Measurements from ENCODE around the gene NEK4.
"Not testable (repeated sequence)": the region's sequence is repeated elsewhere in the genome, so short reads cannot be mapped to it uniquely, and the experiment has no call there.

Gene NEK4

DNA sequence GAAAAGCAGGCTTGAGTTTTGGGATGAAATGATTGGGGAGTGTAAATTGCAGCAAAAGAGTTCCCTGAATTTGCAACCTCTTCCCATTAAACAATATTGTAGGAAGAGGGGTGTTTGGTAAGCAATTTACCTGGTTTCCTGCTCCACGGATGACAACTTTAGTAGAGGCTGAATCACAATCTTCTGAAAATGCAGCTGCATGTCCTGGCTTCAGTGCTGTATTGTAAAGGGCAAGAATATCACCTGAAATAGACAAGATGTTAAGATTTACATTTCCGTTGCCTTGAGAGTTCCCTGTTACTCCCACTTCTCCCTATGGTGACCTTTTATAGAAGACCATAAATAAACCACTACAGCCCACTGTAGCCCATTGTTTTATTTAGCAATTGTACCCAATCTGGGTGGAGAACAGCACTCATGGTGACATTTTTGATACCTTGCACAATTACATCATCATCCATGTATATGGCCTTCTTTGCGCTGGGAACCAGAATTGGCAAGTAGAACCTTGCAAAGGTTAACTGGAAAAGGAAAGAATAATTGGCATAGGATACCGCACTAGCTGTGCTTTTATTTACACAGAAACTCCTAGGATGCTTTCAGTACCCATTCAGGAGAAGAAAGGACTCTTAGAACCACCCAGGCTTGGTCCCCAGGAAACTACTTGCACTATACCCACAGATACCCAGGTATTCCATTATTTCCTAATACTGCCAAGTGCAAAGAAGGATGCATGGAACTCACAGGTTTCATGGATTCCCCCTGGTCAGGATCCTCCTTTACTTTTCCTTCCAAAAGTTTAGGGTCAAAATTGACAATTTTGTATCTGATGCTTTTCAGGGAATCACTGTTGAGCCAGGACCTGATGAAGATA lies 74.7 kb downstream of the NEK4 start:
- no peak for DNase-seq

DNA sequence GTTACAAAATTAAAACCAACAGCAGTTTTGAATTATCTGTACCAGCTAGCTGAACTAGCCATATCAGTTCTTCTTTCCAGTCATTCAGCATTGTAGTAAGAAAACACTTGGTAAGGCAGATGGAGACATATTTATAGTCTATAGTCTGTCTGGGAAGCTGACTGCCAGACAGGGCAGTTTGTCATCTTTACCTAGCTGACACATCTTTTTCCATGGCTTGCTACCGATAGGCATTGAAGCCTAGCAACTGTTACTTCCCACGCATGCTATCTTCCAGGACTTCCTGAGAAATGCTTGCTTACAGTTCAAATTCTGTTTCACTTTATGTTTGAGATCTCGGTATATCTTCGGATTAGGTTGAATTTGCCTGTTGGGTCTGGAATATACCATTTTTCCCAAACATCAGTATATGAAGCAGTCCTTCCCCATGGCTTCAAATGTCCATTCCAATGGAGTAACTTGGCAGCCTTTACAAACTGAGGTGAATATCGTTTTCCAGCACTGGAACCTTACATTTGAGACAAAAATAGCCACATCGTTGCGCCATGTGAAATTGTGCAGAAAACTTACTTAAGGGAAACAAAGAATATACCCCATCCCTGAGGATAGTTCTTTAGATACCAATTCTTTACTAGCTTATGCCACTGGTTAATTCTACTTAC lies 76.1 kb downstream of the NEK4 start:
- DNase-seq: no peak

DNA sequence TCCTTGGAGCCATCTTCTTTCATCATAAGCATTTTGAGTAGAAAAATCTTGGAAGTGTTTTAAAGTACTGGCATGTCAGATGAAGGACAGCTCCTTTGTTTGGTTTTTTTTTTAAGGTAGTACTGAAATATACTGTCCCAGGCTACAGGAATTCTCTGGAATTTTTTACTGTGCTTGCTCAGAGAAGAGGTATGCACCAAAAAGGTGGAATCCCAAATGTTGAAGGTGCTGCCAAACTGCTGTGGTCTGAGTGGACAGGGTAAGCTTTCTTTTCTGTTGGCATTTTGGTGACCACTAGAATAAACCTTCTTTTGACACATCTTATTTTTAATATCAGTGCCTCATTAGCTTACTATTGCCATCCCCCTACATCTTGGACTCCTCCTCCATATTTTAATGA lies 77.7 kb downstream of the NEK4 start:
- DNase-seq: no peak

DNA sequence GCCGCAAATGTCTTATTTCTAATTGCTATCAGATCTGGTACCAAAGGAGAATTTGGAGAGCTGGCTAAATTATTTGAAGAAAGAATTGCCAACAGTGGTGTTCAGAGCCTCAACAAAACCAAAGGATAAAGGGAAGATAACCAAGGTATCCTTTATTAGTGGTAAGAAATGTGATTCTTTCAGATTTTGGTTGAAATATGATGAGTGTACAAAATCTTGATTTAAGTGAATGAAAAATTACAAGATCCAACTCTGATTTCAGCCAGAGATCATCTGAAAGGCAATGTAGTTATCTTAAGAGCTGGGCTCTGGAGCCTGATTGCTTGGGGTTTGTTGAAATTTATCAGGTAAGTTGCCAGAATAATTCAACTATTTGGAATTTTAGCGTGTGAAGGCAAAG lies 80.2 kb downstream of the NEK4 start:
- DNase-seq: no peak

DNA sequence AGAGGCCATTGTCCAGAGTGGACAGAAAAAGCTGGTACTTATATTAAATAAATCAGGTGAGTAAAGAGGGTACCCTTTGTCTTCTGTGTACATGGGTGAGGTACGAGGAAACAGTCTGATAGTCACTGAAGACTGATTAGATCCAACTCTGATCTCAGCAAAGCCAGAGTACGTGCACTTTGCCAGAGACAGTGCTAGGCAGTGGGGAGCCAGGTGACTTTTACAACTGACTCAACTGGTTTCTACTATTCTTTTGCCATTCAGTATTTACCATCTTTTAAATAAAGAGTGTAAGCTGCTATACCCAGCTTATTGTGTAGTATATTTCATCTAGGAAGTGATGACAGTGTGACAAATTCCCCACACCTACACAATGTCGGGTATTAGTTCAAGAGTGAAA lies 81.6 kb downstream of the NEK4 start:
- no peak for DNase-seq

DNA sequence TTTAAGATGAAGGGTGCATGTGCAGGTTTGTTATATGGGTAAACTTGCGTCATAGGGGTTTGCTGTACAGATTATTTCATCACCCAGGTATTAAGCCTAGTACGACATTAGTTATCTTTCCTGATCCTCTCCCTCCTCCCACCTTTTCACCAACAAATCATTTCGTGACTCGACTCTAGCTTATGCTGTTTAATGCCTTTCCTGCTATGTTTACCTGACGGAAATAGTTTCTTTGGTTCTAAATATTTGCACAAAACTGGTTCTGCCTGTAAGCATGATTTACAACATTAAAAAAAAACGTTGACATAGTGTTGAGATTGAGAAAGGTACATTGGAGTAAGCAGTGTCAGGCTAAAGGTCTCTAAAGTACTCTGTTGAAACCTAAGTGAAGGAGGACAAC lies 82.5 kb downstream of the NEK4 start:
- no peak for DNase-seq

DNA sequence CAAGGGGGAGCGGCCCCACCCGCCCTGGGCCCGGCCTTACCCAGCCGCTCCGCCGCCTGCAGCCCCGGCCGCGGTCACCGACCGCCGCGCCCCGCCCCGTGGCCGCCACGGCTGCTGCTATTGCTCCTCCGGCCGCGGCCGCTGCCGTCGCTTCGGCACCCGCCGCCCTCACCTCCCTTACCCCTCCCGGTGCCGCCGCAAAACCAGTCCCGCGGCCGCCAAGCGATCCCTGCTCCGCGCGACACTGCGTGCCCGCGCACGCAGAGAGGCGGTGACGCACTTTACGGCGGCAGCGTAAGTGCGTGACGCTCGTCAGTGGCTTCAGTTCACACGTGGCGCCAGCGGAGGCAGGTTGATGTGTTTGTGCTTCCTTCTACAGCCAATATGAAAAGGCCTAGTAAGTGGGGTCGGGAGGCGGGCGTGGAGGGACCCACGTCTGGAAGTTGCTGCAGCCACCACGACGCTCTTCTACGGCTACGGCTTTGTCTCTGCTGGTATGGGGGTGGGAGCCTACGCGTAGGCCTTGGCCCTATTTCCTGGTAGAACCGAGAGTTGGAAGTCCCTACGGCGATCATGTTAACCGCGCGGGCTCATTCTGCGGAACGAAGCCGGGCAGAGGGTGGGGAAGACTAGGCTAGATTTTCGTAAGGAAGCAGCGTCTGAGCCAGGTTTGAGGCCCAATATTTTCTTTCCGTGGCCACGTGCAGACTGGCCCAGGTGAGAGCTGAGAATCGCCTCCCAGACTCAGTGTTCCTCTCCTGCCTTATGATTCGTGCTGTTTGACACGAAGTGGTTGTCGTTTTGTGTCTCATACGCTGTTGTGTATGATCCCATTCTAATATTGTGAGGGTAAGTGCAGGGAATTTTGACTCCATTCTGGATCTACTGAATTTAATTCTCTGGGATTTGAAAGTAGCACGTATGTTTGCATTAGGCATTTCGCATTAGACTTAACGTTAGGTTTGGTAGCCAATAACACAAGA lies 84.7 kb downstream of the NEK4 start, which contains the start of the genes GNL3 and PBRM1:
Gene GNL3 (plus strand): TSS at position 324 of the 983 bp plus-strand sequence. CDS start 61 bp downstream, at position 385.
Gene PBRM1 (minus strand): TSS at position 205 of the 983 bp plus-strand sequence.
- peak; percentile 78 for DNase-seq

DNA sequence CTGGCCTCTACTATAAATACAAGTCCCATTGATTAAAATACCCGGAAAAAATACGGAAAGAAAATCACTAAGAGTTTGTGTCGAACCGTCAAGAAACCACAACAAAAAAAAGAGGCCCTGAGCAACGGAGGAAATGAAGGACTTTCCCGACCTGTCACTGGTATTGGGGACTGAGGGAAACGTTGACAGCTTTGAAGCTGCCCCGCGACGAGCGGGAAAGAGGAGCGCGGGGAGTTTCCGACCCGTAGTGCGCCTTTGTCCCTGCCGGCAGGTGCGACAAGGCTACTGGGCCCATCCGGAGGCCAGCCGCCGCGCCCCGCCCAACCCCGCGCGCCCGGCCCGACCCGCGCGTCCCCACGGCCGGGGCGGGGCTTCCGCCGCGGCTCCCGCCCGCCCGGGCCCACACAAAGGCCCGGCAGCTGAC lies 85.4 kb downstream of the NEK4 start:
- peak; percentile 61 for DNase-seq

DNA sequence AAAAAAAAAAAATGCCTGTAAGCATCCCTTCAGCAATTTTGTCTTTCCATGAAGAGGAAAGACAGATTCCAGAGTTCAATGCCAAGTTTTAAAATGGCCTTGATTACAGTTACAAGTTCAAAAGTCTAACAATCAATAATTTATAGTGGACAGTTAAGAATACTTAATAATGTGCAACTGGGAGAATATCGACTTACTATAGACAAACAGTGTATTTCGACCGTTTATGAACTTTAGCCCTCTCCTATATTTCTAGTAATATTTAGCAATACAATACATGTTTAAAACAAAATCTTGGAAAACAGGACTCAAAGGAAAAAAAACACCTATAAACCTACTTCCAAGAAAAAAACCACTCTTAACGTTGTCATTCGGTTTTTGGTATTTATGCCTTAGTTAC lies 86.6 kb downstream of the NEK4 start:
- DNase-seq: no peak

DNA sequence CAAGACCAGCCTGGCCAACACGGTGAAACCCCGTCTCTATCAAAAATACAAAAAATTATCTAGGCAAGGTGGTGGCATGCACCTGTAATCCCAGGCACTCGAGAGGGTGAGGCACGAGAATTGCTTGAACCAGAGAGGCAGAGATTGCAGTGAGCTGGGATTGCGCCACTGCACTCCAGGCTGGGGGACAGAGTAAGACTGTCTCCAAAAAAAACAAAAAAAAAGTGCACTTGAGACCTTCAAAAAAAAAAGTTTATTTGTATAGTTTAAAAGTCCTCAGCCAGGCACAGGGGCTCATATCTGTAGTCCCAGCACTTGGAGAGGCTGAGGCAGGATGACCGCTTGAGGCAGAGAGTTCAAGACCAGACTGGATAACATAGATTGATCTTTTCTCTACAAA lies 87.1 kb downstream of the NEK4 start:
- DNase-seq: no peak

DNA sequence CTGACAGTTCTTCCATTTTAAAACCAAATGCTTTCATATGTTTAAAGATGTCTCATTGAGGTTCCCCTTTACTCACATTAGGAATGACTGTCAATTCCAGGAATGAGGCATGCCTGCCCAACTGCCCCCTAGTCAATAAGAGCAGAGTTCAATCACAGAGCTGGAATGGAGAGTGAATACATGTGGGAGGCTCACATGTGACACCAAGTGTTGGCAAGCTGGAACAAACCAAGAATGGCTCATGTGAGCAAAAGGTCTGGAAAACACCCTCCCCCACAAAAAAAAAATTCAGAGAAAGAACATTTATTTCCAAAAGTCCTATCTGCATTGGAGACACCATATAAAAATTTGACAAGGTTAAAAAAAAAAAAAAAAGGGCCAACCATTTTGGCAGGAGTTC lies 88.7 kb downstream of the NEK4 start:
- no peak for DNase-seq

DNA sequence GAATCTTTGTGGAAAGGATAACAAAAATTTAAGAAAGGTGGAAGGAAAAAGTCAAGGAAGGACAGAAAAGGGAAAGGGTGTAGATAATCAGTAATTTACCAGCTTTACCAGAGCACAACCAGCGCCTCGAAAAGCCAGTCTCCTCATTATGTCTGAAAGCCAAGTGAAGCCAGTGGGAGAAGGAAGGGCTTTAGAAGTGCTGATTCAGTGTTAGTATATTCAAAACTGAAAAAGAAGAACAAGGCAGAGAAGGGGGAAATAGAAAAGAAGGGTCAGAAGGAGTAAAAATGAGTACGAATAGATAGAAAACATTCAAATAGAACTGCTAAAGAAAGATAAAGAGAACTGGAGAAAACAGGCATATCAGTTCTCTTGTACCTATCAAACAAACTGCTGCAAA lies 89.1 kb downstream of the NEK4 start:
- no peak for DNase-seq

DNA sequence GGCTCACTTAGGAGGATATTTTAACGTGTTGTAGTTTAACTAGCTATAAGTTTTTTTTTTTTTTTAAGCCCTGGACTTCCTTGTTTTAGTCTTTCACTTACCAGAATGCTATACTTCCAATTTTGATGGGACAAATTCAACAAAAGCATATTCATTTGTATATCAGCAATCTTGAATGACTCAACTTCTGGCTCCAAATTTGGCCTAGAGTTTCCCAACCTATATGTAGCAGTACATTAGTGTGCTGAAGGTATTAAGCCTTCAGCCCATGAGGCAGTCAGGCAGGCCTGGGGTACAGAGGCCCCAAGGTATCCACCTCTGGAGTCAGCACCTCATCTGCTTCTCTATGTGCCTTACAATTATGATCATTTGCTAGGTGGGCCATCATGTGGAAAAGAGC lies 90.9 kb downstream of the NEK4 start:
- DNase-seq: no peak

DNA sequence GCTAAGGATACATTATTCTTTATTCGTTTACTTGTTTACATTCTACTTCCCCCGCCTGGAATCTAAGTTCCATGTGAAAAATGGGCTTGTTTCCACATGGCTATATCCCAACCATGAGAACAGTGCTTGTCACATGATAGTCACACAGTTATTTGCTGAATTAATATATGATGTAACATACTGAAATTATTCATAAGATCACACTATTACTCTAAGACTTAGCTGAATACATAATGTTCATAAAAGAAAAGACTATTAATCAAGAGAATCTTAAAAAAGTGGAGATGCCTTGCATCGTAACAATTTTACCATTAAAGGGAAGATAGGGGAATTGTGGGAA lies 91.6 kb downstream of the NEK4 start:
- no peak for DNase-seq

DNA sequence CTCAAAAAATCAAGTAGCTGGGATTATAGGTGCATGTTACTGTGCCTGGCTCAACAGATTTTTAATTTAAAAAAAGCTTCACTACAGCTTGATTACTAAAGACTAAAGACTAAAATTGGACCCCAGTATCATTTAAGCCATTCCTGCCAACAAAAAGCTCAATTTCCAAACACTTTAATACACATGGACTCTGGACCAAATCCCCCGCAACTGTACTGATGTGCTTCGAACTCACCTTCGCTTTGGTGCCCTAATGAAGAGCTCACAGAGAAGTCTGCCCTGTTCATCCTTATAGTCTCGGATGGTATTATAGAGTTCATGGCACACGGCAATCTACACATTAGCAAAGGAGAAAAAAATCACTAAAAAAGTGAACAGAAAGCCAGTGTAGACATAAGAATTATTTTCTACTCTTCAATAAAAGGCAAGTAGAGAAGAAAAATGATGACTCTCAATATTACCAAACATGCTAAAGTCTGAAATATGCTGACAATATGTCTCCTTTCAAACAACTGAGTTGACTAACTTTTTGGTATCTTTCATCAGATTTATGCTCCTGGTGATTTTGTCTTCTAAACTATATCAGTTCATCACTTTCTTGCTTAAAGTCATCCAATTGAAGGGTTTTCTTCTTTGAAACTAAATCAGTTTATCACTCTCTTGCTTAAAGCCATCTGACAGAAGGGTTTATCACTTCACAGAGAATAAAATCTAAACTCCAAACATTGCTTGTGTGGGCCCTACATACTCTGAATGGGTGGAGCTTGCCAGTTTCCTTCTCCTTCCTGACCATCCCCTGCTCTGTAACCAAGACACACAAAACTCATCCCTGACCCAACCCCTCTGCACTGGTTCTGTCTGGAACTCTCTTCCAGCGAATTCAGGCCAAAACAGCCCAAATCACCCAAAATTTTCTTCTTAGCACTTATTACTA lies 92.2 kb downstream of the NEK4 start:
- DNase-seq: no peak

DNA sequence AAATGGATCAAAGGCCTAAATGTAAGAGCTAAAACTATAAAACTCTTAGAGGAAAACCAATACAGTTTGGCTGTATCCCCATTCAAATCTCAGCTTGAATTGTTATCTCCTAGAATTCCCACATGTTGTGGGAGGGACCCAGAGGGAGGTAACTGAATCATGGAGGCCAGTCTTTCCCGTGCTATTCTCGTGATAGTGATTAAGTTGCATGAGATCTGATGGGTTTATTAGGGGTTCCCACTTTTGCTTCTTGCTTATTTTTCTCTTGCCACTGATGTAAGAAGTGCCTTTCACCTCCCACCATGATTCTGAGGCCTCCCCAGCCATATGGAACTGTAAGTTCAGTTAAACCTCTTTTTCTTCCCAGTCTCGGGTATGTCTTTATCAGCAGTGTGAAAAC lies 94.5 kb downstream of the NEK4 start:
- not testable (repeated sequence) for DNase-seq

DNA sequence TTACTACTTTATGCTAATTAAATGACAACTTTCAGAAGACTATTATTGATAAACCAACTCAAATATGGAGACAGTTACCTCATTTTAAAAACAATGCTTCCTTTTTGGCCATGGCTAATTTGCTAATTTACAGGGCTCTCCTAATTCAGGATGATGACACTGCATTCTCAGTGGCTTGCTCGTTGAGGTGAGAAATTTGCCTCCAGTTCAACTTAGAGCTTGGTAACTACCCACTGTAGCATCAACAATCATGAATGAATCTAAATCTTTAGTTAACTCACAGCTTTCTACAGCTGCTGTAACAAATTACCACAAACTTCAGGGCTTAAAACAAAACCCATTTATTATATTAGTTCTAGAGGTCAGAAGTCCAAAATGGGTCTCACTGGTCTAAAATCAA lies 99.1 kb downstream of the NEK4 start:
- no peak for DNase-seq

DNA sequence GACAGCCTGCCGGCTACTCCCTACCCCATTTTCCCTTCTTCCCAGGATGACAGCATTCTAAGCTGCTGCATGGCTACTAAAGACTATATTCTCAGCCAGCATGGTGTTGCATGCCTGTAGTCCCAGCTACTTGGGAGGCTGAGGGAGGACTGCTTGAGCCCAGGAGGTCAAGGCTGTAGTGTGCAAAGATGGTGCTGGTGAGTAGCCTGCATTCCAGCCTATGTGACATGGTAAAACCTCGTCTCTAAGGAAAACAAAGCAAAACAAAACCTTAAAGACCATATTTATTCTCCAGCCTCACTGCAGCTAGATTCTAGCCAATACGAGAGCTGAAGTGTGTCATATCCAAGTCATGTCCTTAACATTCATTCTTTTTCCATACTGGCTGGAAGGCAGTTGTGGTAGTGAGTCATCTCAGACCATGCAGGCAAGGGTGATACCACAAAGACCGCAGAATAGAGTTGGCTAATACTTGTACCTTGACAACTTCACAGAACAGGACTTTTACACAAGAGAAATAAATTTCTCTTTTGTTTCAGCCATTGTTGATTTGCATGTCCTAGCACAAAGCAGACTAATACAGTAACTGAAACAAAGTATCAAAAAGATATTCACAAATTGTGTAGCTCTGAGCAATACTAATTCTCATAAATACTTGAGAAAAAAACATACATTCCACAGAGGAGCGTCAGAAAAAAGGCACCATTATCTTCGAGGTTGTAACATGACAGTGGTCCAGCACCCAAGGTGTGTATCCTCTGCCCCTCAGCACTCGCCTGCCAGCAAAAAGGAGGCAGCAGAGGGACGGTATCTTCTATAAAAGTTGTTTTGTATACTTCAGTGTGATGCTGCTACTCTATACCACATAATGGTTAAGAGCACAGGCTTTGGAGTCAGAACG lies 99.9 kb downstream of the NEK4 start:
- no peak for DNase-seq

DNA sequence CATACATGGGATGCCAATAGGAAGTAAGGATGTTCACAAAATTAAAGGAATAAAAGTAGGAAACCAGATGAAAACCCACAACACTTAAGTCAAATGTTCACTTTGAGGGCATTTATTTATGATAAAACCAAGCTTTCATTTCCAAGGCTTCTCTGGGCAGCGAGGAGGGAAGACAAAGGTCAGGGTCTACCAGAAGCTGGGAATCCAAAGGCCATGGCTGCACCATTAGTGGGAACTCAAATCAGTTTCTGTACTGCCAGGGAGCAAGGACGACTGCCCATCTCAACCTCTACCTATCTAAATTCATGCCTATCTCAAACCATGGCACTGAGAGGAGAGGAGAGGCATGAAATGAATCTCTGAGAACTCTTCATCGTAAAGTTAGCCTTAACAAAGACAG lies 107.6 kb downstream of the NEK4 start:
- no peak for DNase-seq

DNA sequence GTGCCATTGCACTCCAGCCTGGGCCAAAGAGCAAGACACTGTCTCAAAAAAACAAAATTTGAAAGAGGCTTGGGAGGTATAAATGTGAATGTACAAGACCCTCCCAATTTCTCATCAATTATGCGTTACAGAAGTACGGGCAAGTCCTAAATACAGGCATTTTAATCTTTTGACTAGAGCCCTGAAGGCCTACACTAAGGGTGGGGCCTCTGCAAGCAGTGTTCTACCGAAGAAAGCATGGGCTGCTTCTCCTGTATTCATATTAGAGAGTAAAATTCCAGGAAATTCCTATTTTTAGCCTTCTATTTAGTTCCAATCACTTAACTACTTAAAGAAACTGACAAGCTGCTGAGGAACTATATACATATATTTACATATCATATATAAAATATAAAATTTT lies 110.7 kb downstream of the NEK4 start:
- no peak for DNase-seq
